Stimulated activated CD4-positive, alpha-beta T cell treated with anti-CD3 and anti-CD28 coated beads, Interleukin-1b, Interleukin-23, amount 100 ng/mL, for 48 hours (primary cell): ENCODE data around the gene XCL2.

ENCODE experiments used
- DNase-seq: peaks from one replicate; pipeline ENCODE4 v3.0.0-alpha.2; 2020

XCL2 gene

DNA sequence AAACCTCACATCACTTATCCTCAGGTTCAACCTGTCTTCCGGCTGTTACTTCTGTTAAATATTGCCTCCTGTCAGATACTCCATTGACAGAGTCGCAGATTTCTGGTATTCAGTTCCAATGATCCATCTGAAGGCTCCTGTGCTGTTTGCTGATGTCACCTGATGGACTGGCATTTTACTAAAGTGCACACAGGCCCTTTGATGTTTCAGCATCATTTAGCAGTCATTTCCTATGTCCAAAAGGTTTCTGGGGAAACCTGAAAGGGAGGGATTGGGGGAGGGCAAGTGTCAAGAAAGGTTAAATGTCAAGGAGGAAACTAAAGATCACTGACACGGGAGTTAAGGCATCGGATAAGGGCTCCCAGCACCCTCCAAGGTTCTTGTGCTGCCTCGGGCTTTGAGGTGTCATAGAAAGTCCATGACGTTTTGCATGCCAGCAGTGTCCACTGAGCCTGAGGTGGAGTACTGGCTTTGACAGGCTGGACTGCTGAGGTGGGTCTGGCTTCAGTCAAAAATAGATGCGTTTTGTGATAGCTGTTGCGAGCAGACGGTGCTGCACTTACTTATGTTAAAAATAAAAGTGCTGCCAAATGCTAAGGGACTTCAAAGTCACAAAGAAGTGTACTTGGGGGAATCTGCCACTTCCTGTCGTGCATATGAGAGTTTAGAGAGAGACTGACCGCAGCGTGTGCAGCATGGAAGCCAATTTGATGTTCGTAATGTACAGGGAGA lies 30.8 kb downstream of the XCL2 start:
- DNase-seq, result no peak

DNA sequence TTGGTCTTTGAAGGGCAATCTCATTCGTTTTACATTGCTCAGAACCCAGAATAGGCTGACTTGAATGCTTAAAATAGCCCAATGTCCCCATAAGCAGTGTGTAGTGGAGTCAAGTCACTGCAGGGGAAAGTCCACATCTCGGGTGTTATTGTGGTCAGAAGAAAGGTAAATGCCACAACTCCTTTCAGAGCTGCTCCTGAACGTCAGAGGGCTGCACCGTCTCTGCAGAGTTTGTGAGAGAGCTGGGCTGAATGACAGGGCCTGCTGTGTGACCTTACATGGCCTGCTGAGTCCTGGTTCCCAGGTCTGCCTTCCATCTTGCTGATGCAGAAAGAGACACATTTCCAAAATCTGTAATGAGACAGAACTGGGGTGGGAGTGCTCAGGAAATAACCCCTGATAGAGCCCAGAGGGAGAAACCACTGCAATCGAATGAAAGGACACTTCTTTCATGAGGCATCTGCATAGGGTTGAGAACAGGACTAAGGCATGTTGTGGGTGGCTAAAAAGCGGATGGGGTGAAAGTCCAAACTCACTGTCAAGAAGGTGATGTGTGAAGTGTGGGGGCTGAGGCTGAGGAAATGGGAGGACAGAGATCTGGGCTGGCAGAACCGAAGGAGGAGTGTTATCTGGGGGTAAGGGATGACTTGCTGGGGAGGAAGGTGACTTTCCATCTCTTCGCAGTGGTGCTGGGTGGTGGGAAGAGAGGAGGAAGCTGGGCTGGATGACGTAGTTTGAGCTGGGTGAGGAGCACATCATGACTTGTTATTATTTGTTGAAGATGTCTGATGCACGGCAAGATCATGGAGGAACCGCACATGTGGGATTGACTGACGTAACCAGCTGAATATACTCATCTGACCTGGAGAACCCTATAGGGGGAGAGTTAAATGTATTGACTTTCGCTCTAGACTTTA lies 33.7 kb downstream of the XCL2 start:
- DNase-seq, result no peak

DNA sequence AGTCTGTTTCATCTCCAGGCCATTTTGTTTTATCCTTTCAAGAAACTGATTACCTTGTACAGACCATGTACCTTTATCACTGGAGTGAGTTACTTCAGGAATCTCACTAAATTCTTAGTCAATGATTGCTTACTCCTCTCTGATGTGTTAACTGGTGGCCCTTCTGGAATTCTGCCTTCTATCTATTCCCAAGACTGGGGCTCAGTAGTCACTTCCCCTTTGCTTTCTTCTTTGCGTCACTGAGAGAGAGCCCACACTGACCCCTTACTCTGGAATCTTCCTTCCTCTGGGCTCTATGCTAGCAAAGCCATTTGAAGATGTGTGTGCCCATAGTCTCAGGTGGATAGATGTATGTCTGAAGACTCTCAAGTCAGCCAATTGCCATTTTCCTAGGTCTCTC lies 34.6 kb downstream of the XCL2 start:
- DNase-seq, result no peak

DNA sequence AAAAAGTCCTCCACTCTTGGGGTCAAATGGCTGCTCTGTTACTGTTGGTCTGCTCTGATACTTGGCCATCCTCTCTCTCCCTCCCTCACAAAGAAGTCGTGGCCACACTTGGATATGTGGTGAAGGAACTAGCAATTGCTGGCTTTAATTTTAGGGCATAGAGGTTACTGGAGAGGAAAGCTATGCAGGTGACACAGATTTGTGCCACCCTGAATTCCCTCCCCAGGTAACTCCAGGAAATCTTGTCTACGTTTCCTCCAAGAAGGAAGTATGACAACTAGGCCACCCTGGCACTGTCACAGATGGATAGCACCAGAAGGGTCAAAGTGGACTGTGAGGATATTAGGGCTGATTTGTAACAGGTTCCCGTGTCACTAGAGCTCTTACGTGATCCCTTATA lies 36.0 kb downstream of the XCL2 start:
- DNase-seq, result no peak

DNA sequence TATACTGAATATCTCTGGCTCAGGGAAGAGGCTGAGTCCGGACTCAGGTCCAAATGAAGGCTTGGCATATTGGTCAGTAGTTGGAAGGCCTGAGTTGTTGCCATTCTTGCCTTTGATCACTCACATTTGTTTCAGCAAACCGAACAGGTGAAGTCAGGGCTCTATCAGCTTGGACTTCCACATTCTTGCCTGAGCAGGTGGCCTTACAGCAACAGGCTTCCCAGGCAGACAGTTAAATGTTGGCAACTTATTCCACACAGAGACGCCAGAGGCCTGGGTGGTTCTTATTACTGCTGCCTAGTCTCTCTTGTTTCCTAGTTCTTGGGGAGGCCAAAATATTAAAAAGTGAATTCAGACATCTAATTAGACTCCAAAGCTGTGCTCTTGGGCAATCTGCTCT lies 36.6 kb downstream of the XCL2 start:
- DNase-seq, result no peak

DNA sequence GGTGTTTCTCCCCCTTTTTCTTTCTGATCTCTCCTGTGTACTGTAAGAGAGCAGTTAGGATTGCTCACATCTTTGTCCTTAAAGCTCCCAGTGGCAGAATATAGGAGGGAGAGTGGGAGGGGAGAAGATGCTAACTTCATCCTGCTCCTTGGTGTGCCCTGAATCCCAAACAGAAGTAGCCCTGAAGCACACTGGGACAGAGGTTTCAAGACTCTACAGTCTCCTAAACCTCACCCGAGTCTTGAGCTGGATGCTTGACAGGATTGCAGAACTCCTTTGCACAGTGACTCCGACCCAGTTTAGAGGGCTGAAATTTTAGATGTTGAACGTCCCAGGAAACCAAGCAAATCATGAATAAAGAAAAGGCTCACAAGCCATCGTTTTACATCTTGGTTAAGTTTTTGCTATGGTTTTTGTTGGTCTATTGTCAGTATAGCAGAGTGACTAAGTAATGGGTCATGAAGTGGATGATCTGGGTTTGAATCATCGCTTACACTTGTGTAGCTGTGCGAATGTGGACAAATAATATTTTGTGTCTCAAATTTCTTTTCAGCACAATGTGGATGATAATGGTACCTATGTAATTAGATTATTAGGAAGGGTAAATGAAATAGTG lies 37.5 kb downstream of the XCL2 start:
- DNase-seq, result no peak

DNA sequence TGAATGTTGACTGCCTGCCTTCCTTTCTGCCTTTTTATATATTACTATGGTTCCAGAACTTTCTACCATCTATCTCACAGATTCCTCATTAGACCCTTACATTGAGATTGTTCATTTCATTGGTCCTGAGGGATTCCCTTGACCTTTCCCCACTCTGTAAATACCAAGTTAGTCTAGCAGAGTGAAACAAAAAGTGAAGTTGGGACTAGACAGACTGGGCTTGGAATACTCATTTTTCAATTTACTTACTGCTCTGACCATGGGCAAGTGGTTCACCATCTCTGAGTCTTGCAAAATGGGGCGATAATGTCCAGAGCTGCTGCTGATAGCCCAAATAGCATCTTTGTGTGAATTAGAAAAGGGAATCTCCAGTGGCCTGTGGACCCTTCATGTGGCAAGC lies 38.8 kb downstream of the XCL2 start:
- DNase-seq, result no peak

DNA sequence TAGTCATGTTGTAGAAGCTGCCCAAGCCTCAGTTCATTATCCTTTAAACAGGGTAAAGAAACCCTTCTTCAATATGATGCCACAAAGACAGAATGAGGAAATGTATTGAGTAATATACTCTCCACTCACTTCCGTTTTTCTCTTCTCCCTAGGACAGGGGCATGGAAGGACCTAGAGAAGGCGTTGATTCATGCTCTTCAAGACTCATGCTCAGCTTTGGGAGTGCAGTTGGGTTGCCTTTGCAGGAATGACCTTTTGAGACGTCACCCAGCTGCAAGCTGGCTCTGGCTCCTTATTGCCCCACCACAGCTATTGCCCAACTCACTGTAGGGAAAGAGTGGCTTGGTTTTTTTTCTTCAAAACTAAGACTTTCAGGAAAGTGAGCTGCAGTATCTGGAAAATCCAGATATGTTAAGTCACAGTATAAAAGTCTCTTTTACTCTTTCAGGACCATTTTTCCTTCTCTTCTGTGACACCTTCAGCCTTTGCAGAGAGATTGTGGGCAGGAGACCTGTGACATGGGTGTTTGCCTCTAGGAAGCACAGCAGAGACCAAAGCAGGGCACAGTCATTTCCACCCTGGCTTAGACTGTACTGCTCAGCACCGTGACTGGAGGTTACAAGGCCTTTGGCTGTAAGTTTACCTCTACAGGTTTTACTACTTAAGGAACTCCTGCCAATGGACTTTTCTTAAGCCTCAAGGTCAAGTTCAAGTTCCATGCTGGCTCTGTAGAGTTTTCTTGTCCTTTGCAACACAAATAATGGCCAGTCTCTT lies 39.5 kb downstream of the XCL2 start:
- DNase-seq, result peak; percentile 19

DNA sequence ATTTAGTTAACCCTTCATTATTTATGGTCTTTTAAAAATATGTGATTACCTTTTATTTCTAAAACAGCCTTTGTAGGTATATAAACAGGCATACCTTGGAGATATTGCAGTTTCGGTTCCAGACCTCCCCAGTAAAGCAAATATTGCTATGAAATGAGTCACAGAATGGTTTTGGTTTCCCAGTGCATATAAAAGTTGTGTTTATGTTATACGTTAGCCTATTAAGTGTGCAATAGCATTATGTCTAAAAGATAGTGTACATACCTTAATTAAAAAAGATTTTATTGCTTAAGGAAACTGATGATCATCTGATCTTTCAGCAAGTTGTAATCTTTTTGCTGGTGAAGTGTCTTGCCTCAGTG lies 44.1 kb downstream of the XCL2 start:
- no peak for DNase-seq

DNA sequence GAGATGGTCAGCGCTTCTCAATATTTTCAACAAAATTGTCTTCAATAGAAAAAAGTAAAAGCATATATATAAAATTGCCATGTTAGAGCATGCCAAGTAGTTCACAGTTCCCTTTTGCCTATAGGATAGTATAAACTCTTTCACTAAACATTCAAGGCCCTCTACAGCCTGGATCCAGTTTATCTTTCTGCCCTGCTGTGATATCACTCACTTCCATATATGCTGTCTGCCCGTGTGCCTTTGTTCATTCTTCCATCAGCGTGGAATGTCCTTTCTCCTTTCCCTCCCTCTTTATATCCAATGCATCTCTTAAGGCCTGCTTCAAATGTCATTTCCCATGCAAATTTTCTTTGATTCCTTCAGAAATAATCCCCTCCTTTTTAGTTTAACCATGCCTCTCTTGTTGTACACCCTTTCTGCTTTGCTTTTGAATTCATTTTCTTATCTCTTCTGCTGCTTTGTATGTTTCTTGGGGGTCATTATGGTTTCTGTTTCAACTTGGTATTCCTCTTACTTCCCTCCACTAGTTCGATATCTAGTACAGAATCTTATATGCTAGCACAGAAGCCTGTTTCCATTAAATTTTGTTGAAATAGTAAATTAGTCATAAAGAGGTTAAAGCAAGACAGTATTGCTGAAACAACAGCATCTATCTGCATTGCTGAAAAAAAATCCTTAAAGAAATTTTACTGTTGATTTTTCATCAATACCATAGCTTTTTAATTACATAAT lies 44.7 kb downstream of the XCL2 start:
- DNase-seq, result no peak

DNA sequence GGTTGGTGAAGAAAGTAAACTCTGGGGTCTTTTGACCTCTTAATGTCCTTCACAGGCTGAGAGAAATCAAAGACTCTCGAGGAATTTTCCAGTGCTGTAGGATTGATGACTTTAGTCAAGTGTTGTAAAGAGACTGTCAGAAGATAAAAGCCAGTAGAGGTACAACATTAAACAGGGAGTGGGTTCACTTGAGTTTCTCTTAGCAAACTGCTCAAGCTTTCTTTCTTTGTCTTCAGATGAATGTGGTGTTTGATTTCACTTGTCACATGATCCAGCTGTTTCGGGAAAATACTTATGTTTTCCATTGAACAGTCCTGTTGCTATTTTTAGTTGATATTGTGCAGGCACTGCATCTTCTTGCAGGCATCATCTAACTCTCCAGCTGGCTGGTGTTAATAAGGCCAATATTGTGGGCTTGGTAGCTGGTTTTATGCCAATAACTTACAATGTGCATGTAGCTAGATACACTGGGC lies 45.6 kb downstream of the XCL2 start:
- DNase-seq, result no peak

DNA sequence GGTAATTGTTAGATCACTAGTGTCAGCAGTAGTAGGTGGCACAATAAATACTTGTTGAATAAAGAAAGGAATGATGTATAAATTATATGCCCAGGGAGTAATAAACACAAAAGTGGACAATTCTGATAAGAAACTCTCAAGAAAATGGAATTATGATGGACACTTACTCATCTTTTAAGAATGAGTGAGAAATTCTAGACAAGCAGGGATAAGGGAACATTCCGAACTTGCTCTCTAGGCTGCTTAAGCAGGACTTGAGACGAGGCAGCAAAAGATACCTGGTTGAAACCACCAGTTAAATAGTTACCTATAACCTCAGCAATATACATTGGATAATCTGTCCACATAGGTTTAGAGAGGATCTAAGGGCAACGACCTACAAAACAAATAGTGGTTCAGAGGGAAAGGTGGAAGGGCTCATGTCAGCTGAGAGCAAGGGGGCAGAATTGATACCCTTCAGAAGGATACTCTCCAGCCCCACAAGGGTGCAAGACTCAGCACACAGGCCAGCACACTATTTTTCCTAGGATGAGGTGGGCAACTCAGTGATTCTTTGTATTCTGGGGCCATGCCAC lies 46.3 kb downstream of the XCL2 start:
- no peak for DNase-seq

DNA sequence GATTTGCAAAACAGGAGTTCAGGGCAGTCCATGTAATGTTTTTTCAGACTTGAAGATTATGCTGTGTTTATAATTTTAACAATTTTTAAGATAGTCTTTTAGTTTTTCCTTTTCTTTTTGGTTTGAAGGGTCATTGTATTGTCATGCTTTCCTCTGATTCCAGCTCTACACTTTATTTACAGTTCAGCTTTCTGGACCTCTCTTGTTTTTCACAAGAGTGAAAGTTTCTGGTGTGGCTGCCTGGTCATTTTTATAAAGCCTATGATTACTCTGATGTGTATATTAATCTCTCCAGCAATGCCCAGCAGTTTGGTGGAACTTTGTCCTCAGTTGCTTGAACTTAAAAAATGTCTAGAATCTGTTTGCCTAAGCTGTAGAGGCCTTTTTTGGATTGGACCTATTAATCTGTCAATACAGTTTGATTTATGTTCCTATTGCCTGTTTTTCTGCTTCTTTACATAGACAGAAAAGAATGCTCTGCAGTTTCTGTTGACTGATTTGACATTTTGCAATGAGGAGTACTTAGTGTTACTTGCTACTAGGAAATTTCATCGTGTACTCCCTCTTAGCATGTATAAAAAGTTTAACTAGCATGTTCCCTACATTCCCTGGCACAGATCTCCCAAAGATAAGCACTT lies 52.2 kb downstream of the XCL2 start:
- DNase-seq, result no peak
